ENCODE results near the gene IP6K3.

The IP6K3 gene

DNA sequence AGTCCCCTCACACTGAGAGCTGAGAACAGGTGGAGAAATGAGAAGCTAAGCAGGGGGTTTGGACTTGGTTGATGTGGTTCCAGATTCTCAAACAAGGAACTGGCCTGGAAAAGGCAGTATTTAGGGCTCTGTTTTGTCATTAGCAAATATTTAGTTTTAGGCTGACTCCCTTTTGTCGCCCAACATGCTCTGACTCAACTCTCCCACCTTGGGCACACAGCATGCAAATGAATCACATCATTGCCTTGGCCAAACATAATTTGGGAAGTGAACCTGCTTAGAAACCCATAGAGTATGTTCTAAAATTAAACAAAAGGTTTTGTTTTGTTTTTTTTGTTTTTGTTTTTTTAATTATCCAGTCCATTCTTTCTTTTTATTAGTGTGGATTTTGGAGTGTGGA, 25.7 kb downstream of the IP6K3 start:
- no peak for DNase-seq

DNA sequence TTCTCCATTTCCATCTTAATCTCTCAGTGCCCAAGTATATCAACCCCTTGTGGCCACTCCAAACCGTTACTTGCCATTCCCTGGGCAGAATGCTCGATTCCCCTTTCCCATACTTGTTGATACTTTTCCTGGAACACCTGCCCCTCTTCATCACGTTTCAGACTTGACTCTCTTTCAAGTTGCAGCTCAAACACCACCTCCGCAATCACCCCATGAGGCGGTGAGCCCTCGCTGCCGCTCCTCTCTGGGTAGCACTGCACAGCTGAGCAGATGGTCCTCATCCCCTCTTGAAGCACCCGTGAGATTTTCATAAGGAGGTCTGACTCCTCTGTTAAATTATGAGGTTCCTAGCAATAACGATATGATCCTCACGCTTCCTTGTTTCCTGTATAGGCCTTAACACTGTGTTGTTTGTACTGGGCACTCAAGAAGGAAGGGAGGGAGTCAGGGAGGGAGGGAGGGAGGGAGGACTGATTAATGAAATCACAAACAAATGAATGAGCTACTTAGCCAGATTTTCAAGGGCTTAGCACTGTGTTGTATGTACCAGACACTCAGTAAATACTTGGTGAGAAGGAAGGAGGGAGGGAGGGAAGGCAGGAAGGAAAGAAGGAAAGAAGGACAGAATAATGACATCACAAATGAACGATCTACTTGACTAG, 27.2 kb downstream of the IP6K3 start:
- DNase-seq = no peak

- DNase-seq = no peak
Observed at GRCh38 chr6:33718713-33719112, 28.0 kb downstream of the IP6K3 start.

DNA sequence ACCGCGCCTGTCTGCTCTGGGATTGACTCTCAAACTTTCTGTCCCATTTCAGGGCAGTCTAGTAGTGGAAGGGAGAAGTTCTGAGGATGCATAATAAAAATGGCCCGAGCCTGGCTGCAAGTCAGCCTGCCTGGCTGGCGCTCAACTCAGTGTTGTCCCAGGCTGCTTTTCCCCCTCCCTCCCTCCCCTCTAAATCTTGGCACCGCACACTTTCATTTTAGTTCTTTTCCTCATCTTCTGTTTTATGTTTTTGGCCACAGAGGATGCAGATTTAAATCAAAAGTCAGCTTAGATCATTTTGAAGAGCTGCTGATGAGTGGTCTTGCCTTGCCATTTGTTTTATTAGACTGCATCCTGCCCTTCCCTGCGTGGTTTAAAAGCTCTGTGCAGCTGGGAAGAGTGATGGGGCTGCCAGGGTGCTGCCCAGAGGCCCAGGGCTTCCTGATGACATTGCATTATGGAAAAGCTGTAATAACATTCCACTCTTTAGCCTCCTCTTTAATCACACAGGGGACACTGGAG, 28.7 kb downstream of the IP6K3 start:
- no peak for DNase-seq

DNA sequence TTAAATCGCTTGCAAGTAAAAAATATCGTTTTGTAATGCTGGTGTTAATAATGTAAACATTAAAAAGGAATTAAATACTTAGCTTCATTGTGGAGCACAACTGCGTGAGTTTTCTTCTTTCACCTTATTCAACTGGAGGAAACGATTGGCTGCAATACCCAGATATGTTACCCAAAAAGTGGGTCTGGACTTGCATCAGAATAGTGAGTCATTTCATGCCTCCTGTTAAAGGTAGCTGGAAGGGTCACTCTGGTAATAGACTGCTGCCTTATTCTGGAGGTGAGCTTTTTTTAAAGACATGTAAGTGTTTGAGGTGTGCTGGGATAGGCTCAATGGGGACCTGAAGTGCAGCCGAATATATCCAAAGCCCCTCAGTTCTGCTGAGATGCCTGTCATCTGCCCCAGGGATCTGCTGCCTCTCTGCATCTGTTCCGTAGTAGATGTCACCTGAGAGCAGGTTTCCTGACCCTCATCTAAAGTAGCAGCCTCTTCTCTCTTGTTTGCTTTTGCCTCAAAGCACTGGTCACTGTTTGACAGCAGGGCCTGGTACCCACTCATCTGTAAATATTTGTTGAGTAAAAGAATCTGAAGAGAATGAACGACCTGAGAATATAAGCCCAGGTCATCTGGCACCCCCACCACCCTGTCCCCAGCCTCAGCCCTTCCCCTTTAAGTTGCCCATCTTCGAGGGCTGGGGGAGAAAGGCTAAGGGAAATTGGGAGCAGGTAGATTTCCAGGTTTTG, 29.6 kb downstream of the IP6K3 start:
- no peak for DNase-seq

DNA sequence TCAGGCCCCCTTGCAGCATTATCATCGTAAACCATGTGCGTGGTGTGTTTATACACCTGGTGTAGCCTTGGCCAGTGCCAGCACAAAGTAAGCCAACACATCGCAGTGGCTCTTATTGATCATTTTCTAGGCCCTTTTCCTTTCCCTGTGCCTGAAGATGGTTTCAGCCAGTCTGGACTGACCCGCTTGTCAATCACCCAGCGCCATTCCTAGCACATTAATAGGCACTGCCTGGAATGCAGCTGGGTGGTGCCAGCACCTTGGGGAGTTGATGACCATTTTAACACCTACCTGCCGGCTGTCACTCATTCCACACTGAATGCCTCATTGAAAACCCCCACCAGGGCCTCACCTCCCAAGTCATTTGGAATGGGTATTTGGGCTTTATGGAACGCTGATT, 30.3 kb downstream of the IP6K3 start:
- no peak for DNase-seq

- DNase-seq = no peak
Observed at GRCh38 chr6:33714385-33715040, 32.2 kb downstream of the IP6K3 start.

DNA sequence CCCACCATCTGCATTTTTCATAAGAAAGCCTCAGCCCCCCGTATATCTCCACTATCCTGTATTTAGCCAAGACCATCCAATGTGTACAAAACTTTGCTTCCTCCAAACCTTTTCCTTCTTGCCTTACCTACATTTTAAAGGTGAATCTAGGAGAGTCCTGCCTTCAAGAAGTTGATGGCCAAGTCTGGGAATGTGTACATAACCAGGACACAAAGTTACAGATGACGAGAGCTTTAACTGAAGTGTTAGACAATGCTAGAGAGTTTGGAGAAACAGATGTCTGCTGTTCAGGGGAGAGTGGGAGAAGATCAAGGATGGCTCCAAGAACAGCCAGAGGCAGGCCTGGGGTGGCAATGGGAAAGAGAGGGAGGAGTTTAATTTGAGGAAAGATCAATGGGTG, 32.9 kb downstream of the IP6K3 start:
- no peak for DNase-seq

- DNase-seq = no peak
Observed at GRCh38 chr6:33712914-33713313, 33.8 kb downstream of the IP6K3 start.

DNA sequence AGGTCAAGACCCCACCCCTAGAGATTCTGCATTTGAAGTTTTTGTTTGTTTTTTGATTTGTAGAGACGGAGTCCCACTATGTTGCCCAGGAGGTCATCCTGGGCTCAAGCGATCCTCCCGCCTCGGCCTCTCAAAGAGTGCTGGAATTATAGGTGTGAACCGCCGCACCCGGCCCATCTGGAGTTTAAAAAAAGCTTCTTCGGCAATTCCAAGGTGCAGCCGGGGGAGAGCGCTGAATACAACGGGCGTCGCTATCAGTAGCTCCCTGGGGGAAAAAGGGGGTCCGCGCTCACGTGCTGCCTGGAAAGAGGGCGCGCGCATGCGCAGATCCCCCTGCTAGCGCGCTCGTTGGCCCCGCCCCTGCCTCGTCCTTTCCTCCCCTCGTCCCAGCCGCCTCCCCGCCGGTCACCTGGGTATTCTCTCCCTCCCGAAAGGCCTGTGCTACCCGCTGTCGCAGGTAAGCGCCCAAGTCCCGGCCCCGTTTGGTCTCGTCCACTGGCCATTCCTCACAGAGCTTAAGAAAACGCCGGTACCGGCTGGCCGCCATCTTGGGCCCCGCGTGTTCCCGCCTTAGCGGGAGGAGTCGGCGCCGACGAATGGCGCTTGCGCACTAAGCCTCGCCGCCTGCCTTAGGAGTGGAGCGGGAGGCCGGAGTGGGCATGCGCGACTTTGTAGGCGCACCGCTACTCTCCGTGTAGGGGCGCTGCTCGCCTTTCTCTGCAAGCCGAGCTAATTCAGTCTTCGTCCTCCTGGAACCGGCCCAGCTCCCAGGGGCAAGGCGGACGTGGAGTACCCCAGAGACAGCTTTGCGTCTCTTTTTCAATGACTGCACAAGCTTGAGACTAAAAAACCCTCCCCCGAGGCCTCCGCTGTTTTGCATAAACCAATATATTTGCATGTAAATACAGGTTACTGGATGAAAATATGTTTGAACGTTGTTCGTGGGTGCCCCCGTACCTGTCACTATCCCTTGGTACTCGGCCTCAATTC, 35.3 kb downstream of the IP6K3 start, which contains the start of gene UQCC2:
Gene UQCC2, minus strand, starts transcription at position 561 of the 990 bp plus-strand sequence. Its CDS starts 14 bp downstream, at position 547.
- peak; percentile 97 for DNase-seq

GRCh38 chr6:33710296-33711121, 36.2 kb downstream of the IP6K3 start:
- DNase-seq = no peak

- no peak for DNase-seq
Observed at GRCh38 chr6:33709605-33710295, 37.0 kb downstream of the IP6K3 start.

GRCh38 chr6:33708516-33709204, 38.0 kb downstream of the IP6K3 start:
- DNase-seq = no peak

DNA sequence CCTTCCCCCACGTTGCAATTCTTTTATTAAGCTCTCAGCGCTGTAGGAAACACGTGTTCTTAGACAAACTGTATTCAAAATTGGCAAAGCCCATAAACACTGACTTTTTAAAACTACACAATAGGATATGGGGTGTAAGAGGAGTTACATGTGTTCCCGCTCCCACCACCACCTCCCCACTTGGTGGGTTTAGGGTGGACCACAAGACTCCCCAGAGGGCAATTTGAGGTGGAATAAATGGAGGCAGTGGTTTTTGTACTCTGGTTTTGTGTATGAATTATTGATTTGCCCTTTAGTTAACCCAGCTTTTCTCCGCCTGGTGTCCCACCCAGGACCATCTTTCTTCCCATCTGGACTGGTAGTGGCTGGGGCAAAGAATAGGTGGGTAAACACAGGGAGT, 38.9 kb downstream of the IP6K3 start:
- no peak for DNase-seq

GRCh38 chr6:33705955-33706725, 40.6 kb downstream of the IP6K3 start:
- DNase-seq = no peak

DNA sequence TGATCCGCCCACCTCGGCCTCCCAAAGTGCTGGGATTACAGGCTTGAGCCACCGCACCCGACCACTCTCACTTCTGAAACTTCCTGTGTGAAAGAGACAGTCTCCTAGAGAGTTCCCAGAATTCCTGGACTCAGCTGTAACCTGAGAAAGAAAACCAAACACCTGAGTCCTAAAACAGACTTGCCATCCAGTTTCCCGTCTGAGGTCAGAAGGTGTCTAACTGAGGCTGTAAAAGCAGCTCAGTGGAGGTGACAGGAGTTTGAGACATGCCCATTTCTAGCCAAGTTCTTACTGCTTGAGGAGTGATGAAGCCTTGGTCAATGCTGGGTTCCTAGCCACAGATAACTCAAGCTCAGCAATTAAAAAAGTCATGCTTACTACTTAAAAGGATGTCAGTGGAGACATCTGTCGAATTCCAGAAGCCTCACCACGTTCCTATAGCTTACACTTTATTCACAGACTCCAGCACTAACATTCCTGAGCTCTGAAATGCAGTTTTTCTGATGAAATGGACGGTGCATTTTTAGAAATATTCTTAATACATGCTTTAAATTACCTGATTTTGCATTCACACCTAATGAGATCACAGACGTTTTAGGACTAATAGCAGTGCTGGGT, 41.3 kb downstream of the IP6K3 start:
- DNase-seq = no peak

- no peak for DNase-seq
Observed at GRCh38 chr6:33704215-33705066, 42.3 kb downstream of the IP6K3 start.

Data from islet precursor cell (in vitro differentiated cells).